Measurements from ENCODE around the gene MYLK4. TPM values are rescaled to one million over a fixed set of nuclear protein-coding genes. Genes with fewer than 3 reads are reported as not detected.

Gene MYLK4
- polyA plus RNA-seq, 1 donor from 2014 or later, result 1.3 TPM

GRCh38 chr6:2733324-2733723 is 17.4 kb downstream of the MYLK4 start:
- Histone ChIP-seq H3K4me3 (ENCODE audit: low read length) (no peak overlapping the region), H3K36me3 (ENCODE audit: insufficient read depth, low read length) (no peaks in the 10 kb centered on the region)

DNA sequence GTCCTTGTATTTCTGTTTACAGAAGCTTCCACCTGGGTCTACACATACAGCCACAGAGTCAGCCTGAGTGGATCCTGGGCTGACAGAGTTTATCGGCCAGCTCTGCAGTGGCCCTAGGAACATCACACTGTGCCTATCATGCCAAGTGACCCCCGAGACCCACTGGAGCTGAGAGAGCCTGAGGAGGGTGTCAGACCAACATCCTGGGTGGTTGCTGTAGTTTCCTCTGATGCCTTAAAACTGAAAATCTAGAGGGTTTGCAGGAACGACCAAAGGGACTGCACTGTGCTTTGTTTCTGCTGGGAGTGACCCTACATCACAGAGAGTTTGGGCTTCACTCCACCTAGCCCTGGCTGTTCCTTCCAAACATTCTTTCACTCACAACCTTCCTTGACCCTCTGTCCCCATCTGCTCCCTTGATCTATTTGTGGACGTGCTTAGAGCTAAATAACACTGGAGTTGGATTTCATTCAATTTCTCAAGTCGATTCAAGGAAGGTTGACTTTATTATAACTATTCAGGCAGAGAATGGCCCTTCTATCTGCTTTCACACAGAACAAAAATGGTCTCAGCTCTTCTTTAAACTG is 18.1 kb downstream of the MYLK4 start:
- H4K20me1 ChIP-seq (ENCODE audit: insufficient read depth), result no peaks in the 10 kb centered on the region
- H3F3A ChIP-seq (ENCODE audit: insufficient read depth, low read length, poor library complexity, severe bottlenecking), result no peaks in the 10 kb centered on the region
- no peak overlapping the region for H3K27ac ChIP-seq (ENCODE audit: low read length)
- H3K36me3 ChIP-seq (ENCODE audit: insufficient read depth, low read length), result no peaks in the 10 kb centered on the region
- H3K4me2 ChIP-seq (ENCODE audit: low read length), result no peak overlapping the region
- H3K9ac ChIP-seq (ENCODE audit: low read length), result no peak overlapping the region
- no peaks in the 10 kb centered on the region for H3K9me2 ChIP-seq (ENCODE audit: insufficient read depth, low read length)
- no peak overlapping the region for H2AFZ ChIP-seq (ENCODE audit: low read depth, low read length)
- no peaks in the 10 kb centered on the region for H3K9me3 ChIP-seq (ENCODE audit: low read length)
- no peaks in the 10 kb centered on the region for H3K27me3 ChIP-seq (ENCODE audit: insufficient read depth, low read depth, low read length)
- no peak overlapping the region for H3K4me3 ChIP-seq (ENCODE audit: low read length)
- H3K79me2 ChIP-seq (replicated peaks; ENCODE audit: insufficient read depth, low read length), result no peaks in the 10 kb centered on the region
- no peak for TF ChIP-seq EZH2 (IDR thresholded peaks at IDR 0.05; ENCODE audit: borderline replicate concordance, insufficient read depth, low read length, poor library complexity, severe bottlenecking)

More at GRCh38 chr6:2733324-2733723, 17.4 kb downstream of the MYLK4 start:
- Histone ChIP-seq H3K9me2 (ENCODE audit: insufficient read depth, low read length) (no peaks in the 10 kb centered on the region), H3K9me3 (ENCODE audit: low read length) (no peaks in the 10 kb centered on the region), H3K27me3 (ENCODE audit: insufficient read depth, low read depth, low read length) (no peaks in the 10 kb centered on the region), H3K27ac (ENCODE audit: low read length) (no peak overlapping the region), H3K79me2 (replicated peaks; ENCODE audit: insufficient read depth, low read length) (no peaks in the 10 kb centered on the region), H3F3A (ENCODE audit: insufficient read depth, low read length, poor library complexity, severe bottlenecking) (no peaks in the 10 kb centered on the region), H3K4me2 (ENCODE audit: low read length) (no peak overlapping the region), H4K20me1 (ENCODE audit: insufficient read depth) (no peaks in the 10 kb centered on the region), H3K9ac (ENCODE audit: low read length) (no peak overlapping the region), H2AFZ (ENCODE audit: low read depth, low read length) (no peak overlapping the region)
- TF ChIP-seq TAF1 (IDR thresholded peaks at IDR 0.05; ENCODE audit: low read depth) (no peak), EP300 (conservative IDR thresholded peaks at IDR 0.05; ENCODE audit: poor library complexity, severe bottlenecking) (no peak), SMC3 (conservative IDR thresholded peaks at IDR 0.05; ENCODE audit: poor library complexity) (no peak), POLR2AphosphoS5 (IDR thresholded peaks at IDR 0.05) (no peak), EZH2 (IDR thresholded peaks at IDR 0.05; ENCODE audit: borderline replicate concordance, insufficient read depth, low read length, poor library complexity, severe bottlenecking) (no peak), RAD21 (conservative IDR thresholded peaks at IDR 0.05) (no peak), MXI1 (conservative IDR thresholded peaks at IDR 0.05; ENCODE audit: poor library complexity, severe bottlenecking) (no peak), REST (IDR thresholded peaks at IDR 0.05; ENCODE audit: borderline replicate concordance) (no peak)
- TF ChIP-seq, protein P1, sequence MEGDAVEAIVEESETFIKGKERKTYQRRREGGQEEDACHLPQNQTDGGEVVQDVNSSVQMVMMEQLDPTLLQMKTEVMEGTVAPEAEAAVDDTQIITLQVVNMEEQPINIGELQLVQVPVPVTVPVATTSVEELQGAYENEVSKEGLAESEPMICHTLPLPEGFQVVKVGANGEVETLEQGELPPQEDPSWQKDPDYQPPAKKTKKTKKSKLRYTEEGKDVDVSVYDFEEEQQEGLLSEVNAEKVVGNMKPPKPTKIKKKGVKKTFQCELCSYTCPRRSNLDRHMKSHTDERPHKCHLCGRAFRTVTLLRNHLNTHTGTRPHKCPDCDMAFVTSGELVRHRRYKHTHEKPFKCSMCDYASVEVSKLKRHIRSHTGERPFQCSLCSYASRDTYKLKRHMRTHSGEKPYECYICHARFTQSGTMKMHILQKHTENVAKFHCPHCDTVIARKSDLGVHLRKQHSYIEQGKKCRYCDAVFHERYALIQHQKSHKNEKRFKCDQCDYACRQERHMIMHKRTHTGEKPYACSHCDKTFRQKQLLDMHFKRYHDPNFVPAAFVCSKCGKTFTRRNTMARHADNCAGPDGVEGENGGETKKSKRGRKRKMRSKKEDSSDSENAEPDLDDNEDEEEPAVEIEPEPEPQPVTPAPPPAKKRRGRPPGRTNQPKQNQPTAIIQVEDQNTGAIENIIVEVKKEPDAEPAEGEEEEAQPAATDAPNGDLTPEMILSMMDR (IDR thresholded peaks at IDR 0.05; ENCODE audit: poor library complexity, severe bottlenecking), result no peak
